HG02870 (cell line): ENCODE measurements around the gene RASIP1.

Experiments
- ATAC-seq: cut with Tn5 transposase; IDR thresholded peaks from one replicate; pipeline ENCODE4 v1.9.1; 2021; ENCODE audit warnings: mild to moderate bottlenecking, moderate library complexity; ENCODE audit not compliant: unreplicated experiment

The RASIP1 gene

GRCh38 chr19:48756686-48757085 lies 16.3 kb upstream of the RASIP1 start:
- ATAC-seq = no peak

- no peak for ATAC-seq
Measured at GRCh38 chr19:48756212-48756611, 15.8 kb upstream of the RASIP1 start.

GRCh38 chr19:48755787-48756186 lies 15.4 kb upstream of the RASIP1 start:
- ATAC-seq = no peak

GRCh38 chr19:48755084-48755641 lies 14.8 kb upstream of the RASIP1 start, which contains the start of gene FGF21:
FGF21 (plus strand) TSS chr19:48755524; CDS start chr19:48756237, 713 bp downstream.
- no peak for ATAC-seq

GRCh38 chr19:48752496-48753365 lies 12.3 kb upstream of the RASIP1 start, which contains the start of gene FUT1:
FUT1 (minus strand) TSS chr19:48752641; CDS start chr19:48751281, 1,360 bp downstream.
- ATAC-seq = no peak

GRCh38 chr19:48751845-48752495 lies 11.6 kb upstream of the RASIP1 start:
- no peak for ATAC-seq

DNA sequence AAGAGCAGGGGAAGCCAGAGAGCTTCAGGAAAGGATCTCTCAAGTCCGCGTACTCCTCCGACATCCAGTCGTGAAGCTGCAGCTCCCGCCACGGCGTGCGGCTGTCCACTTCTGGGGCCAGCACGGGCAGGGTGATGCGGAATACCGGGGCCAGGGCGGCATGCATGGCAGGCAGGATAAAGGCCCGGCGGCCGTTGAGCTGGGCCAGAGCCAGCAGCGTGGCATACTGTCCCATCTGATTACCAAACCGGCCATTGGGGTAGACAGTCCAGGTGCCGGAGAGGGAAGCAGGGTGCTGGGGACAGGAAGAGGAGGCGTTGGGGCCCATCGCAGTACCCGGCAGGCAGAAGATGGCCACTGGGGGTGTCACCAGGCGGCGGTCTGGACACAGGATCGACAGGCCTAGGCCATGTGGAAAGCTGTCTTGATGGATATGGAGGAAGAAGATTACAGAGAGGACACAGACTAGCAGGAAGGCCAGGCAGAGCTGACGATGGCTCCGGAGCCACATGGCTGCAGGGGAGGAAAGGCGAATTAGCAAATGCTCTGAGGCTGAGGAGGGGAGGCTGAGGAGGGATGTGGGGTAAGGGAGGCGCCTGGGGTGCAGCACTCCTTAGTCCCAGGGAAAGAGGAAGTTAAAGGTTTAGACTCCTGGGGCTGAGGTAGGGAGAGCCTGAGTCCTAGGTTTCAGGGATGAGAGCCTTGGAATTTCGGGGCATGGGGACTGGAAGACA lies 10.5 kb upstream of the RASIP1 start:
- ATAC-seq = no peak

DNA sequence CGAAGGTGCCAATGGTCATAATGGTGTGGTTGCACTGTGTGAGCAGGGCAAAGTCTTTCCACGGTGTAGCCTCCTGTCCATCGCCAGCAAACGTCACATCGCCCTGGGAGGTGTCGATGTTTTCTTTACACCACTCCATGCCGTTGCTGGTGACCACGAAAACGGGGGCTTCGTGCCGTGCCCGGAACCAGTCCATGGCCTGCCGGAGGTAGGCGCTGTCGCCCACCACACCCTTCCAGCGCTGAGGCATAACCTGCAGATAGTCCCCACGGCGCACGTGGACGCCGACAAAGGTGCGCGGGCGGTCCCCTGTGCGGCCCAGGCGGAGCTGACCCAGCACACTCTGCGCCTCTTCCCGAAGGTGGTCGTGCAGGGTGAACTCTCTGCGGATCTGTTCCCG lies 9.9 kb upstream of the RASIP1 start:
- no peak for ATAC-seq

GRCh38 chr19:48749571-48750198 lies 9.3 kb upstream of the RASIP1 start:
- no peak for ATAC-seq

DNA sequence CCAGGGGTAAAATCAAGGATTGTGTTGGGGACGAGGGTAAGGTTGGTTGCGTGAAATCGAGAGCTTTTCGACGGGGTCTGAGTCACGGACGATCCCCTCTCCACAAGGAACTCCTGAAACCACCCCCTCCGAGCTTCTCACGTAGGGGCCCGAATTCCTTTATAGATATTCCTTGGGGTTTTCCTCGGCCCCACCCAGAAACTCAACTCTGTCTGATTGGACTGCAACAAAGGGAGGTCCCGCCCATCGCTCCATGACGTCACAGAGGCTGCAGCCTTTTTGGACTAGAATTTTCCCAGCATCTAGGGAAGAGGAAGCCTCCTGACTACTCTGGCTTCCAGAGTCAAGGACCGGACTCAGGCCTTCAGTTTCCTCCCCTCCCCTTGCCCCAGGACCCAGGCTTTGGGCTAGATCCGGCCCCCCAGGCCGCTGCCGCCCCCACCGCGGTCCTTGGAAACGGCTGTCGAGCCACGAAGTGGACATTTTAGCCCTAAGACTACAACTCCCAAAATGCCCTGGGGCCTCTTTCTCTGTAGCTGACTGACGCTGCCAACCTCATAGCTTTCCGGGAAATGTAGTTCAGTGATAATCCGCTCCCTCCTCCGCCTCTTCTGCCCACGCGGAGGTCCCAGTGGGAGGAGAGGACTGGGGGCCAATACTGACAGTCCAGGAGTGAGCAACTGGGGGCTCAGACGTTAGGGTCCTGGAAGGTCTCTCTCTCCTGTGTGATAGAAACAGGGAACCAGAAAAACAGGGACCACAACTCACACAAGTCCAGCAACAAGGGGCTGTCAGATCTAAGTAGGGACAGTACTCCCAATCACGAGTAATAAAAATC lies 6.5 kb upstream of the RASIP1 start, which contains the start of gene IZUMO1:
Gene IZUMO1 (minus strand): TSS at position 172 of the 838 bp plus-strand sequence. CDS start 1,050 bp downstream, outside the sequence.
- ATAC-seq = no peak

- no peak for ATAC-seq
Measured at GRCh38 chr19:48746110-48746509, 5.7 kb upstream of the RASIP1 start.

- no peak for ATAC-seq
Measured at GRCh38 chr19:48745208-48745995, 5.0 kb upstream of the RASIP1 start.

DNA sequence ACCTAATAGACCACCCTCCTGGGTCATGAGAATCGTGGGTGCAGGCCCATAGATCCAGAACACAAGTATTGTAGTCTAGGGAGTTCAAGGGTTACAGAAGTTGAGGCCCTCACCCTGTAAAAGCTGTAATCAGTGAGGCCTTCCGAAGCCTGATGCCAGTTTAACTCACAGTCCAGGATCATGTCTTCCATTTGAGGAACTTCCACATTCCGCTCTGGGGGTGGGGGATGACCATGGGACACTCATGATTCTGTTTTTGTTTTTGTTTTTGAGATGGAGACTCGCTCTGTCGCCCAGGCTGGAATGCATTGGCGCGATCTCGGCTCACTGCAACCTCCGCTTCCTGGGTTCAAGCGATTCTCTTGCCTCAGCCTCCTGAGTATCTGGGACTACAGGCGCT lies 1.7 kb upstream of the RASIP1 start:
- ATAC-seq = no peak

GRCh38 chr19:48741129-48741999 lies 954 bp upstream of the RASIP1 start:
- ATAC-seq = no peak

GRCh38 chr19:48739404-48740163 lies 826 bp downstream of the RASIP1 start:
- no peak for ATAC-seq

DNA sequence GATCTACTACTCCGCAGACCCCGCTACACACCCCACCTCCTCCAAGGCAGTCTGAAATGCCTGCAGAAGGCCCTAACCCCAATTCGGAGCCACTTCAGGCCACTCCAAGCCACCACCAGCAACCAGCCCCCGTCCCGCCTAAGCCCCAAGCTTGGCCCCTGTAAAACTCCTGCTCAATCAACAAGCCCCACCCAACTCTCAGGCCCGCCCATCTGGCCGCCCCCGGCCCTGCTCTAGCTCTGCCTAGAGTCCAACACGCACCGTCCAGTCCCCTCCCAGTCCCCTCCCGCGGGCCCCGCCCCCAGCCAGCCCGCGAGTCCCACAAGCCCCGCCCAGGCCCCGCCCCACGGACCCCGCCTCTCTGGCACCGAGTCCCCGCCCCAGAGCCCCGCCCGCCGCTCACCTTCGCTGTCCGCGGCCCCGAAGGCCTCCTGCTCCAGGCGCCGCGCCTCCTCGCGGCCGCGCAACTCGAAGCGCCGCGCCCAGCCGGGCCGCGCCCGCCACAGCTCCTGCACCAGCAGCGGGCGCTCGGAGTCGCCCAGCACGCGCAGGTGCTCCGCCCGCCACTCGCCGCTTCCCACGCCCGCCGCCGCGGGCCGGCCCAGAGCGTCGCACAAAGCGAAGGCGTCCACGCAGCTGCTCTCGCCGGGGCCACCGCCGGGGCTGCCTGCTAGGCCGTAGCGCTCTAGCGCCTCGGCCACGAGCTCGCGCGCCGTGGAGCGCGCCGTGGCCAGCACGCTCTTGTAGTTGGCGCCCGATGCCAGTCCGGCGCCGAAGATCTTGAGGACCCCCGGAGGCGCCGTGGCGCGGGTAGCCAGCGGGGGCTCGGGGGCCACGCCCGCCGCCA lies 1.6 kb downstream of the RASIP1 start:
- no peak for ATAC-seq
